ENCODE results near the gene INPP4A.
"Not testable (repeated sequence)": the region's sequence is repeated elsewhere in the genome, so short reads cannot be mapped to it uniquely, and the experiment has no call there.

INPP4A gene

DNA sequence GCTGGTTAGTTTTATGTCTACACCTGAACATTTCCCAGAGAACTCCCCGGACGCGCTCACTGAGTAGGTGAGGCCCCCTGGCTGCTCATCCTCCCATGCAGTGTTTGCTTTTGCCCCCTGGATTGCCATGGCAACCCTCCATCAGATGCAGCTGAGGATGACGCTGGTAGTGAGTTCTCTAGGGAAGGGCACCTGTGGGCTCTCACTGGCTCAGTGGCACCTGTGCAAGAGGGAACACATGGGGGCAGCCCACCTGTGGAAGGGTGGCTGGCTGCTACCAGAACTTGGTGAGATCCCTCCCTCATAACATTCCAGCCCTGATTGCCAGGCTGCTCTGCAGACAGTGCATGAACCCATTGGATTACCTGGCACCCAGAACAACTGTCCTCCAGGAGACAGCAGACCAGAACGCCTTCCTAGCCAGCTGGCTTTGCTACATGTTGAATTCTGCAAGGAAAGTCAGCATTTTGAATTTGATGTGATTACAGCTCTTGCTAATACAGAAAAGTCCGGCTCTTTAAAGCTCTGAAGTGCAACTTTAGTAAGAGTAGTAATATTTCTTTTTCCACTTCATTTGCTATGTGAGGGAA, 142.0 kb downstream of the INPP4A start:
- Histone ChIP-seq H3K4me1 (ENCODE audit: insufficient read depth, low read length) (no peaks in the 10 kb centered on the region; the same call in 1 of the 2 replicates), H3K27ac (ENCODE audit: low read depth, low read length) (no peak overlapping the region), H3K27me3 (ENCODE audit: insufficient read depth, low read length) (no peaks in the 10 kb centered on the region), H3K9me3 (ENCODE audit: insufficient read depth, low read depth, low read length) (no peaks in the 10 kb centered on the region), H3K36me3 (ENCODE audit: insufficient read depth, low read length) (peaks cover 18% of the 10 kb centered on the region), H3K9ac (ENCODE audit: low read depth, low read length) (no peak overlapping the region), H3K4me3 (ENCODE audit: low read length) (no peak overlapping the region)
- 96% methylated on average over 6 of the region's 6 CpGs for WGBS

DNA sequence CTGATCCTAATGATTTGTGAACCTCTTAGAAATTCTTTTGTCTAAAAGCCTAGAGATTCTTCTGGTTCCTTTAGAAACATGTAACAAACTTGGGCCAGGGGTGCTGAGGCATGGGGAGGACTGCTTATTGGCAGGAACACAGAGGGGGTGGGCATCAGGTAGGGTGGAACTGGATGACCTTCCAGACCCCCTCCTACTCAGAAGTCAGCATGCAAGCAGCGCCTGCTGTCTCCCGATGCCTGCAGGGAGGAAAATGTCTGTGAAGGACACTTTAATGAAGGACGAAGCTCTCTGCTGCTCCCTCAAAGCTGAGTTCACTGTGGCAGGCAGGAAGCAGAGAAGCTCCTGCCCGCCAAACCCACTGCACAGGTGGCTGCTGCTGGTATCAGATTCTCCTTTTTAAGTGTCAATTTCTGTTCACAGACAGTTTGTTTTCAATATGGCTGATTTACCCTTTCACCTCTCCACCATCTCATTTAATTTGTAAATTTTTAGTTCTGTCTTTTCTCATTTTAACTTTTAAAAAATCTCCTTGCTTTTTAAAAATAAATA, 144.3 kb downstream of the INPP4A start:
- Histone ChIP-seq H3K4me1 (ENCODE audit: insufficient read depth, low read length) (no peaks in the 10 kb centered on the region), H3K9ac (ENCODE audit: low read depth, low read length) (no peak overlapping the region), H3K9me3 (ENCODE audit: insufficient read depth, low read depth, low read length) (peaks cover under 1% of the 10 kb centered on the region; the same call in 1 of the 2 replicates), H3K4me3 (ENCODE audit: low read length) (no peak overlapping the region), H3K36me3 (ENCODE audit: insufficient read depth, low read length) (peaks cover 9% of the 10 kb centered on the region; the same call in 1 of the 2 replicates), H3K27ac (ENCODE audit: low read depth, low read length) (no peak overlapping the region), H3K27me3 (ENCODE audit: insufficient read depth, low read length) (no peaks in the 10 kb centered on the region)
- 92% methylated on average over 4 of the region's 4 CpGs for WGBS

DNA sequence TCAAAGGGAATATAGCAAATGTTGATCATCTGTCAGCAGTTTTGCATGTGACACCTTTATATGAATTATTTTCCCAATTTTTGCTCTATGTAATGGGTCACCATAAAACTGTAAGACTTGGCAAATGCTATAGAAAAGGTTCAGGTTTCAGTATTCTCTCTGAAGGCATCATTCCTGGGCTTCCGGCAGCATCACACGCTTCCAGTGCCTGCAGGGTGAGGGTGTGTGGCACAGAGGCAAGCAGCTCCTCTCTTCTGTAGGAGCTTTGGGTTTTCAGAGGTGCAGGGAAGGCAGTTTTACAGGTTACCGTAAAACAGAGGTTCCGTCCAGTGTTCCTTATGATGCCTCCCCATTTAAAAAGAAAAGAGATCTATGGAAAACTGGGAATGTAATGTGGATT, 144.8 kb downstream of the INPP4A start:
- Histone ChIP-seq H3K4me1 (ENCODE audit: insufficient read depth, low read length) (no peaks in the 10 kb centered on the region), H3K4me3 (ENCODE audit: low read length) (no peak overlapping the region), H3K9me3 (ENCODE audit: insufficient read depth, low read depth, low read length) (peaks cover 4% of the 10 kb centered on the region; the same call in 1 of the 2 replicates), H3K9ac (ENCODE audit: low read depth, low read length) (no peak overlapping the region), H3K27ac (ENCODE audit: low read depth, low read length) (no peak overlapping the region), H3K36me3 (ENCODE audit: insufficient read depth, low read length) (peaks cover 9% of the 10 kb centered on the region; the same call in 1 of the 2 replicates), H3K27me3 (ENCODE audit: insufficient read depth, low read length) (no peaks in the 10 kb centered on the region)
- 97% methylated on average over 4 of the region's 4 CpGs for WGBS

DNA sequence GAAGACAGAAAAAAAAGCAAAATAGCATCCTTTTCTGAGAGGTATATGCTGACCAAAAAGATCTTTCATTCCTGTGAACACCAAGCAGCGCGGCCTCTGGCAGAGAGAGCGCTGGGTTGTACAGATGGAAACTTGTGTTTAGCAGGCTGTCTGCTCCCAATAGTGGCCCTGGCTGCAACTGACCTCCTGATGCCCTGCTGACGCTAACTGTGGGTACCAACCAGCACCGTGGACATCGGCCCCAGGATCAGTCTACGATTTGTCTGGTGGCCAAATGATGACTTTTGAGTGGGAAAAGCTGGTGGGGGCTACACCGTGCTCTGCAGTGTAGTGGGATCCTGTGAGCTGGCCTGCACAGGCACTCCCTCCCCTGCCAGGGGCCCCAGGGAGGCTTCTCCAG, 147.9 kb downstream of the INPP4A start:
- no peak overlapping the region for H3K4me3 ChIP-seq (ENCODE audit: low read length)
- H3K27ac ChIP-seq (ENCODE audit: low read depth, low read length): no peak overlapping the region
- H3K36me3 ChIP-seq (ENCODE audit: insufficient read depth, low read length): 0 out of 2 replicates have a peak, but pooled peaks cover 8% of the 10 kb centered on the region
- no peaks in the 10 kb centered on the region for H3K4me1 ChIP-seq (ENCODE audit: insufficient read depth, low read length)
- no peak overlapping the region for H3K9ac ChIP-seq (ENCODE audit: low read depth, low read length)
- 95% methylated on average over 8 of the region's 8 CpGs for WGBS
- H3K9me3 ChIP-seq (ENCODE audit: insufficient read depth, low read depth, low read length): peaks cover 4% of the 10 kb centered on the region; the same call in 1 of the 2 replicates
- no peaks in the 10 kb centered on the region for H3K27me3 ChIP-seq (ENCODE audit: insufficient read depth, low read length)

DNA sequence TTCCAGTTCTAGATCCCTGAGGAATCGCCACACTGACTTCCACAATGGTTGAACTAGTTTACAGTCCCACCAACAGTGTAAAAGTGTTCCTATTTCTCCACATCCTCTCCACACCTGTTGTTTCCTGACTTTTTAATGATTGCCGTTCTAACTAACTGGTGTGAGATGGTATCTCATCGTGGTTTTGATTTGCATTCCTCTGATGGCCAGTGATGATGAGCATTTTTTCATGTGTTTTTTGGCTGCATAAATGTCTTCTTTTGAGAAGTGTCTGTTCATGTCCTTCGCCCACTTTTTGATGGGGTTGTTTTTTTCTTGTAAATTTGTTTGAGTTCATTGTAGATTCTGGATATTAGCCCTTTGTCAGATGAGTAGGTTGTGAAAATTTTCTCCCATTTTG, 150.0 kb downstream of the INPP4A start:
- not testable (repeated sequence) for H3K27me3 ChIP-seq (ENCODE audit: insufficient read depth, low read length); H3K27ac ChIP-seq (ENCODE audit: low read depth, low read length); H3K4me3 ChIP-seq (ENCODE audit: low read length); H3K9ac ChIP-seq (ENCODE audit: low read depth, low read length); H3K4me1 ChIP-seq (ENCODE audit: insufficient read depth, low read length); H3K9me3 ChIP-seq (ENCODE audit: insufficient read depth, low read depth, low read length)
- 80% methylated on average over 1 of the region's 4 CpGs for WGBS
- peaks cover 26% of the 10 kb centered on the region for H3K36me3 ChIP-seq (ENCODE audit: insufficient read depth, low read length)

DNA sequence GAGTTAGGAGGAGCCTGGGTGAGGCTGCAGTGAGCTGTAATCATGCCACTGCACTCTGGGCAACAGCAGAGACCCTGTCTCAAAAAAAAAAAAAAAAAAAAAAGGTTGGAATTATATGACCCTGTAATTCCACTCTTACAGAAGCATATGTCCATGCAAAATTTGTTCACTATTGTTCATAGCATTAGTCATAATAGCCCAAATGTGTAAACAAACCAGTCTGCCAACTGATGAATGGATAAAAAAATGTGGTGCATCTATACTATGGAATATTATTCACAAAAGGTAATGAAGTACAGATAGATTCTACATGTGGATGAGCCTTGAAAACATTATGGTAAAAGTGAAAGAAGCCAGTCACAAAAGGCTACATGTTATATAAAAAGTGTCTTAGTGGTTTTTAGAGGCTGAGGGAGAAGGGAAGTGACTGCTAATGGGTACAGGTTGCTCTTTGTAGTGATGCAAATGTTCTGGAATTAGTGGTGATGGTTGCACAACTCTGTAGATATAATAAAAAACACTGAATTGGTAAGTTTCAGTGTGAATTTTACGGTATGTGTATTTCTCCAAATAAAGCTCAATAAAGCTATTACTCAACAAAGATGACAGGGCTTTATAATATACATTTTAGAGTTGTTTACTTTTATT, 154.2 kb downstream of the INPP4A start:
- WGBS: no CpG with 5 or more reads among the region's 1 CpG
- H3K9me3 ChIP-seq (ENCODE audit: insufficient read depth, low read depth, low read length): peaks cover 4% of the 10 kb centered on the region; the same call in 1 of the 2 replicates
- peaks cover 53% of the 10 kb centered on the region for H3K36me3 ChIP-seq (ENCODE audit: insufficient read depth, low read length)
- no peaks in the 10 kb centered on the region for H3K4me1 ChIP-seq (ENCODE audit: insufficient read depth, low read length)
- no peaks in the 10 kb centered on the region for H3K27me3 ChIP-seq (ENCODE audit: insufficient read depth, low read length)
- H3K27ac ChIP-seq (ENCODE audit: low read depth, low read length): no peak overlapping the region
- H3K9ac ChIP-seq (ENCODE audit: low read depth, low read length): no peak overlapping the region
- H3K4me3 ChIP-seq (ENCODE audit: low read length): no peak overlapping the region

DNA sequence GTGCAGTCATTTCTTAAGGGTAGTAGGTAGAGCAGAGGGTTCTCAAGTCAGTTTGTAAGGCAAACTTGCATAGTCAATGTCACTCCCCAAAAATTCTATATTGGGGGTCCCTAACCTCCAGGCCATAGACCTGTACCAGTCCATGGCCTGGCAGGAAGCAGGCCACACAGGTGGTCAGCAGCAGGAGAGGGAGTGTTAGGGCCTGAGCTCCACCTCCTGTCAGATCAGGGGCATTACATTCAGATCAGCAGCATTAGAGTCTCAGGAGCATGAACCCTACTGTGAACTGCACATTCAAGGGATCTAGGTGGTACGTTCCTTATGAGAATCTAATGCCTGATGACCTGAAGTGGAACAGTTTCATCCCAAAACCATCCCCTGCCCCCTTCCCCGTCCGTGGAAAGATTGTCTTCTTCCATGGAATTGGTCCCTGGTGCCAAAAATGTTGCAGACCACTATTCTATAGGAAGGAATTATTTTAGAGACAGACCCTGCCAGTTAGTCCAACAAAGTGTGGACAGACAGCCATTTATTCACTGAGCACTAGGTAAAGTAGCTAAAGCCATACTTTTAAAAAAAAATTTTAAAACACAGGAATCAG, 157.0 kb downstream of the INPP4A start:
- 74% methylated on average over 3 of the region's 3 CpGs for WGBS
- peaks cover 55% of the 10 kb centered on the region for H3K36me3 ChIP-seq (ENCODE audit: insufficient read depth, low read length)
- H3K4me3 ChIP-seq (ENCODE audit: low read length): no peak overlapping the region
- H3K4me1 ChIP-seq (ENCODE audit: insufficient read depth, low read length): no peaks in the 10 kb centered on the region
- no peak overlapping the region for H3K9ac ChIP-seq (ENCODE audit: low read depth, low read length)
- no peaks in the 10 kb centered on the region for H3K27me3 ChIP-seq (ENCODE audit: insufficient read depth, low read length)
- no peaks in the 10 kb centered on the region for H3K9me3 ChIP-seq (ENCODE audit: insufficient read depth, low read depth, low read length)
- H3K27ac ChIP-seq (ENCODE audit: low read depth, low read length): no peak overlapping the region

DNA sequence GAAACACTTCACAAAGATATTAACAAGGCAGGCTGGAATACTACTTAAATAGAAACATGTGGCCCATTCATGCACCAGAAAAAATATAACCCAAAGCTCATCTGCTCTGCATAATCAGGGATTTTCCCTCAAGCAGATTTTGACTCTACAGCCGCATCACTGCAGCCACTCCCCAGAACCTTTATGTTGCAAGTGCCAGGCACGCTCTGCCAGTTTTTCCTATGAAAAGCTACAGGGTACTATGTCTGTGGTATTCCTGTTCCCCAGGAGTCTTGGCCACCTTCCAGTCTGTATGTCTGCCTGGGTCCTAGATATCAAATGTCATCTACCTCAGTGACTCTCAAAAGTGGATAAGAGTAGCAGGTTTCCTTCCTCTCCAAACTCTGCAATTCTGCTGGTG, 159.9 kb downstream of the INPP4A start:
- 94% methylated on average over 2 of the region's 2 CpGs for WGBS
- Histone ChIP-seq H3K27me3 (ENCODE audit: insufficient read depth, low read length) (no peaks in the 10 kb centered on the region), H3K9me3 (ENCODE audit: insufficient read depth, low read depth, low read length) (no peaks in the 10 kb centered on the region), H3K36me3 (ENCODE audit: insufficient read depth, low read length) (peaks cover 33% of the 10 kb centered on the region), H3K9ac (ENCODE audit: low read depth, low read length) (no peak overlapping the region), H3K27ac (ENCODE audit: low read depth, low read length) (no peak overlapping the region), H3K4me3 (ENCODE audit: low read length) (no peak overlapping the region), H3K4me1 (ENCODE audit: insufficient read depth, low read length) (peaks cover 8% of the 10 kb centered on the region; the same call in 1 of the 2 replicates)

DNA sequence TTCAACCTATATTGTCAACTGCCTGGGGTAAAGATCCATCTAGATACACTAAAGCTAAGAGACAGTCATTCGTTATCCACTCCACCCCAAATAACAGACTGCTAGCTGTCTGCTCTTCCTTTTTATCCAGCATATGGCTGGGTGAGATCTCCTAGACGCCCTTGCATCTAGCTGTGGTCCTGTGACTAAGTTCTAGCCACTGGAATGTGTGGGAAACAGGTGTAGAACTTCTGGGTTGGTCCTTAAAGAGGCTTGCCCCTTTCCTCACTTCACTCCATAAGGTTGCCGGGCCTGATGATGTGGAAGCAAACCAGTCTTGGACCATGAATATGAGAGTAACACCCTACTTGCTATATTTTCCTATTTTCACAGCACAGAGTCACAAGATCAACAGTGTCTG, 160.4 kb downstream of the INPP4A start:
- Histone ChIP-seq H3K4me1 (ENCODE audit: insufficient read depth, low read length) (peaks cover 12% of the 10 kb centered on the region; the same call in 1 of the 2 replicates), H3K9me3 (ENCODE audit: insufficient read depth, low read depth, low read length) (no peaks in the 10 kb centered on the region), H3K27me3 (ENCODE audit: insufficient read depth, low read length) (no peaks in the 10 kb centered on the region), H3K9ac (ENCODE audit: low read depth, low read length) (no peak overlapping the region), H3K4me3 (ENCODE audit: low read length) (no peak overlapping the region), H3K27ac (ENCODE audit: low read depth, low read length) (no peak overlapping the region), H3K36me3 (ENCODE audit: insufficient read depth, low read length) (peaks cover 32% of the 10 kb centered on the region)
- WGBS: 83% methylated on average over 3 of the region's 3 CpGs

DNA sequence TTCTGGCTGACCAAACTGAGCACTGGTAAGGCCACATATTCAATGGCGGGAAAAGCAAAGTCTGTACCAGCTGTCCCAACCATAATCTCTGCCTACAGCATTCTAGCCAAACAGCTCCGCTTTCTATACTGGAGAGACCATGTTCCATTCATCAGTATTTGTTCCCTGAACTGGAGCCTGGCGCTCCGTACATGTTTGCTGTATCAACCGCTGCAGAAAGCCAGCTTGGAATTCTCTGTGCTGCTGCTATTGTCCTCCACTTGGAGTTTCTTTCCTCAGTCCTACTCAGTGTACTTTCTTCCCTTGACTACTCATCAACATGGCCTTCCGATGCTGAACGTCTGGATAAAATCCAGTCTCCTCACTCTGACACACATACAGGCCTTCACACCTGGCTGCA, 161.8 kb downstream of the INPP4A start:
- Histone ChIP-seq H3K27me3 (ENCODE audit: insufficient read depth, low read length) (no peaks in the 10 kb centered on the region), H3K9me3 (ENCODE audit: insufficient read depth, low read depth, low read length) (no peaks in the 10 kb centered on the region), H3K4me3 (ENCODE audit: low read length) (peak overlapping the region; percentile 98; the same call in 1 of the 2 replicates), H3K27ac (ENCODE audit: low read depth, low read length) (no peak overlapping the region), H3K9ac (ENCODE audit: low read depth, low read length) (peak overlapping the region; percentile 25; the same call in 1 of the 2 replicates), H3K36me3 (ENCODE audit: insufficient read depth, low read length) (peaks cover 37% of the 10 kb centered on the region), H3K4me1 (ENCODE audit: insufficient read depth, low read length) (peaks cover 12% of the 10 kb centered on the region; the same call in 1 of the 2 replicates)
- 95% methylated on average over 7 of the region's 7 CpGs for whole genome bisulfite sequencing

DNA sequence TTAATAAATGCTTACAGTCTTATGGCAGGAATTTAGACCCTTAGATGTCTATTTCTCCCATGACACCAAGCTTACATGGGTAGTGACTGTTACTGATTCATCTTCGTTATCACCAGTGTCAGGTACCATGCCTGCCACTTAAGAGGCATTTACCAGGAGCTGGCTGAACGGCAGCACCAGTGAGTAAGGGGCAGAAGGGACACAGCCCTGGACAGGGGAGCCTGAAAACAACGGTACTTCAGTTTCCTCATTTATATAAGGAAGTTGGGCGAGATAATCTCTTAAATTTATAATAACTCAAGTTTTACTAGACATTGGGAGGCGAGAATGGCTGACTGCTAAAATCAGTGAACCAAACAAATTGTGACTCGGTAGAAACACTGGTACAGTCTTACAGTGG, 162.4 kb downstream of the INPP4A start:
- Histone ChIP-seq H3K27me3 (ENCODE audit: insufficient read depth, low read length) (no peaks in the 10 kb centered on the region), H3K4me3 (ENCODE audit: low read length) (peak overlapping the region; percentile 98), H3K4me1 (ENCODE audit: insufficient read depth, low read length) (peaks cover 12% of the 10 kb centered on the region; the same call in 1 of the 2 replicates), H3K27ac (ENCODE audit: low read depth, low read length) (no peak overlapping the region), H3K9me3 (ENCODE audit: insufficient read depth, low read depth, low read length) (no peaks in the 10 kb centered on the region), H3K9ac (ENCODE audit: low read depth, low read length) (peak overlapping the region; percentile 87; the same call in 1 of the 2 replicates), H3K36me3 (ENCODE audit: insufficient read depth, low read length) (peaks cover 37% of the 10 kb centered on the region)
- WGBS: 81% methylated on average over 4 of the region's 6 CpGs

All from HUES64 (cell line).